HG03175 (cell line): Measurements from ENCODE around the gene TDRD5.

Experiments
- ATAC-seq: cut with Tn5 transposase; IDR thresholded peaks from one replicate; pipeline ENCODE4 v1.9.1; 2021; ENCODE audit warnings: mild to moderate bottlenecking, moderate library complexity; ENCODE audit not compliant: unreplicated experiment

The TDRD5 gene

GRCh38 chr1:179731643-179732042, 140.0 kb downstream of the TDRD5 start:
- no peak for ATAC-seq
